ENCODE data around the gene TP73. TPM values are rescaled to one million over a fixed set of nuclear protein-coding genes. Genes with fewer than 3 reads are reported as not detected.

TP73 gene
- total and polyA plus RNA-seq, 7 donors: under 0.01 to 0.13 (median 0.01) TPM; not detected in 4

GRCh38 chr1:3773572-3774275 is 121.4 kb downstream of the TP73 start:
- Histone ChIP-seq H3K36me3 (ENCODE audit: insufficient read depth in 1 of 2, low read depth in 1 of 2) (peaks cover 0 to 2% of the 10 kb centered on the region in 2 donors), H3K9me3 (no peaks in the 10 kb centered on the region), H3K4me3 (no peak overlapping the region), H3K4me1 (peaks cover 22% of the 10 kb centered on the region), H3K27ac (no peak overlapping the region), H3K27me3 (ENCODE audit: insufficient read depth in 3 of 3, low read length in 2 of 3) (no peaks in the 10 kb centered on the region)
- intact Hi-C loops (cut with DNase I): no loop called here
- TF ChIP-seq CTCF (IDR thresholded peaks at IDR 0.05): no peak
- WGBS, 3 donors: 64 to 75% (median 74%) methylated on average over 16 of the region's 16 CpGs
- ATAC-seq: no peak
- no peak for DNase-seq

- intact Hi-C loops (cut with DNase I): no loop called here
- Histone ChIP-seq H3K36me3 (ENCODE audit: insufficient read depth in 1 of 2, low read depth in 1 of 2) (peaks cover 0 to 9% of the 10 kb centered on the region in 2 donors), H3K27ac (no peak overlapping the region), H3K27me3 (ENCODE audit: insufficient read depth in 3 of 3, low read length in 2 of 3) (no peaks in the 10 kb centered on the region), H3K4me3 (no peak overlapping the region), H3K4me1 (peaks cover 22% of the 10 kb centered on the region), H3K9me3 (no peaks in the 10 kb centered on the region)
- ATAC-seq (no peak), DNase-seq (peak in 1 of 2 donors; percentile 55)
- TF ChIP-seq CTCF (IDR thresholded peaks at IDR 0.05): no peak
- WGBS, 3 donors: 73 to 79% (median 78%) methylated on average over 17 to 19 of the region's 19 CpGs
These were observed 122.1 kb downstream of the TP73 start for GRCh38 chr1:3774276-3774945.

- 54 to 60% (median 56%) methylated on average over 17 of the region's 17 CpGs for WGBS, 3 donors
- ATAC-seq: no peak
- Histone ChIP-seq H3K4me3 (no peak overlapping the region), H3K27ac (no peak overlapping the region), H3K9me3 (no peaks in the 10 kb centered on the region), H3K4me1 (peaks cover 22% of the 10 kb centered on the region), H3K36me3 (ENCODE audit: insufficient read depth in 1 of 2, low read depth in 1 of 2) (peaks cover 0 to 15% of the 10 kb centered on the region in 2 donors), H3K27me3 (ENCODE audit: insufficient read depth in 3 of 3, low read length in 2 of 3) (no peaks in the 10 kb centered on the region)
- no peak for DNase-seq
- TF ChIP-seq CTCF (IDR thresholded peaks at IDR 0.05): no peak
- intact Hi-C loops (cut with DNase I): no loop called here
These were observed 122.7 kb downstream of the TP73 start for GRCh38 chr1:3774946-3775489.

- Histone ChIP-seq H3K9me3 (no peaks in the 10 kb centered on the region), H3K4me1 (peaks cover 22% of the 10 kb centered on the region), H3K36me3 (ENCODE audit: insufficient read depth in 1 of 2, low read depth in 1 of 2) (peaks cover 0 to 21% of the 10 kb centered on the region in 2 donors), H3K27me3 (ENCODE audit: insufficient read depth in 3 of 3, low read length in 2 of 3) (no peaks in the 10 kb centered on the region), H3K27ac (no peak overlapping the region), H3K4me3 (no peak overlapping the region)
- DNase-seq: peak; percentile 45 to 73
- peak; percentile 27 to 64 (median 48) for ATAC-seq
- peak; percentile 21 for TF ChIP-seq CTCF (IDR thresholded peaks at IDR 0.05)
- intact Hi-C loops (cut with DNase I): no loop called here
- 31 to 36% (median 31%) methylated on average over 23 to 27 of the region's 27 CpGs for WGBS, 3 donors
These were observed 123.3 kb downstream of the TP73 start for GRCh38 chr1:3775490-3776230.

Data from psoas muscle (tissue), 8 donors.